CD1c-positive myeloid dendritic cell (primary cell): ENCODE results near the gene DGKB.
"Not testable (repeated sequence)": the region's sequence is repeated elsewhere in the genome, so short reads cannot be mapped to it uniquely, and the experiment has no call there.

Experiments
- DNase-seq: peaks from one replicate; pipeline ENCODE4 v3.0.0-alpha.2; 2016; ENCODE audit errors: extremely low spot score

The DGKB gene

GRCh38 chr7:14292737-14293136 lies 609.8 kb downstream of the DGKB start:
- DNase-seq = no peak

GRCh38 chr7:14289957-14290356 lies 612.6 kb downstream of the DGKB start:
- DNase-seq = no peak

- DNase-seq = no peak
Observed at GRCh38 chr7:14288701-14289100, 613.9 kb downstream of the DGKB start.

GRCh38 chr7:14287398-14287797 lies 615.2 kb downstream of the DGKB start:
- no peak for DNase-seq

GRCh38 chr7:14286036-14286435 lies 616.5 kb downstream of the DGKB start:
- DNase-seq = no peak

GRCh38 chr7:14279065-14279871 lies 623.3 kb downstream of the DGKB start:
- DNase-seq = not testable (repeated sequence)

GRCh38 chr7:14275356-14275755 lies 627.2 kb downstream of the DGKB start:
- DNase-seq = no peak

GRCh38 chr7:14271441-14271840 lies 631.1 kb downstream of the DGKB start:
- no peak for DNase-seq

GRCh38 chr7:14270099-14270498 lies 632.5 kb downstream of the DGKB start:
- DNase-seq = no peak

- DNase-seq = no peak
Observed at GRCh38 chr7:14260011-14260410, 642.5 kb downstream of the DGKB start.

GRCh38 chr7:14258861-14259260 lies 643.7 kb downstream of the DGKB start:
- no peak for DNase-seq

- no peak for DNase-seq
Observed at GRCh38 chr7:14258441-14258840, 644.1 kb downstream of the DGKB start.

GRCh38 chr7:14252458-14252857 lies 650.1 kb downstream of the DGKB start:
- no peak for DNase-seq

GRCh38 chr7:14242175-14242574 lies 660.4 kb downstream of the DGKB start:
- DNase-seq = no peak

- no peak for DNase-seq
Observed at GRCh38 chr7:14236834-14237233, 665.7 kb downstream of the DGKB start.

- no peak for DNase-seq
Observed at GRCh38 chr7:14235056-14235455, 667.5 kb downstream of the DGKB start.

GRCh38 chr7:14233868-14234369 lies 668.6 kb downstream of the DGKB start:
- DNase-seq = no peak

GRCh38 chr7:14233076-14233867 lies 669.3 kb downstream of the DGKB start:
- no peak for DNase-seq

- DNase-seq = no peak
Observed at GRCh38 chr7:14229047-14229446, 673.5 kb downstream of the DGKB start.

GRCh38 chr7:14228341-14228740 lies 674.2 kb downstream of the DGKB start:
- no peak for DNase-seq

GRCh38 chr7:14226126-14226525 lies 676.4 kb downstream of the DGKB start:
- DNase-seq = no peak

GRCh38 chr7:14219125-14219524 lies 683.4 kb downstream of the DGKB start:
- no peak for DNase-seq

- DNase-seq = no peak
Observed at GRCh38 chr7:14218338-14218737, 684.2 kb downstream of the DGKB start.
